KMS-11 (cell line): ENCODE results near the gene ENOX2.

Experiments
- H2AFZ ChIP-seq: fragments of 200-600 bp; sonication (generic); 2 replicates; pipeline ENCODE4 v1.6.1; 2016; ENCODE audit warnings: antibody characterized with exemption, mixed run types, low read depth
- H3K27ac ChIP-seq: fragments of 200-600 bp; sonication (generic); 2 replicates; pipeline ENCODE4 v1.6.1; 2016; ENCODE audit warnings: mild to moderate bottlenecking, mixed run types
- H3K27me3 ChIP-seq: fragments of 200-600 bp; sonication (generic); 2 replicates; pipeline ENCODE4 v1.6.1; 2017; ENCODE audit warnings: mild to moderate bottlenecking, low read depth, mixed run types, moderate library complexity; ENCODE audit not compliant: insufficient read depth
- H3K36me3 ChIP-seq: fragments of 200-600 bp; sonication (generic); 2 replicates; pipeline ENCODE4 v1.6.1; 2017; ENCODE audit warnings: mild to moderate bottlenecking, mixed run types; ENCODE audit not compliant: insufficient read depth
- H3K4me1 ChIP-seq: fragments of 200-600 bp; sonication (generic); 2 replicates; pipeline ENCODE4 v1.6.1; 2016; ENCODE audit warnings: mild to moderate bottlenecking, low read depth, mixed run types; ENCODE audit not compliant: poor library complexity, severe bottlenecking
- H3K4me2 ChIP-seq: fragments of 200-600 bp; sonication (generic); 2 replicates; pipeline ENCODE4 v1.7.0; 2016; ENCODE audit warnings: mild to moderate bottlenecking, mixed run types
- H3K4me3 ChIP-seq: fragments of 200-600 bp; sonication (generic); IDR thresholded peaks from 2 replicates; pipeline ENCODE4 v1.6.1; 2017; ENCODE audit warnings: low read depth, low read length, mixed read lengths; ENCODE audit not compliant: insufficient read depth
- H3K79me2 ChIP-seq: fragments of 200-600 bp; sonication (generic); 2 replicates; pipeline ENCODE4 v1.6.1; 2016; ENCODE audit warnings: low read depth, mixed run types; ENCODE audit not compliant: insufficient read depth
- H3K9ac ChIP-seq: fragments of 200-600 bp; sonication (generic); 2 replicates; pipeline ENCODE4 v1.6.1; 2016; ENCODE audit warnings: mild to moderate bottlenecking, mixed run types
- H4K20me1 ChIP-seq: fragments of 200-600 bp; sonication (generic); 2 replicates; pipeline ENCODE4 v1.6.1; 2016; ENCODE audit warnings: mild to moderate bottlenecking, mixed run types; ENCODE audit not compliant: insufficient read depth
- TF ChIP-seq, protein P1 (sequence below): fragments of 200-600 bp; sonication (generic); conservative IDR thresholded peaks from 2 replicates; pipeline ENCODE4 v1.6.1; 2017; ENCODE audit warnings: low read depth, mild to moderate bottlenecking, antibody characterized with exemption, low read length, moderate library complexity, mixed read lengths

Gene ENOX2

DNA sequence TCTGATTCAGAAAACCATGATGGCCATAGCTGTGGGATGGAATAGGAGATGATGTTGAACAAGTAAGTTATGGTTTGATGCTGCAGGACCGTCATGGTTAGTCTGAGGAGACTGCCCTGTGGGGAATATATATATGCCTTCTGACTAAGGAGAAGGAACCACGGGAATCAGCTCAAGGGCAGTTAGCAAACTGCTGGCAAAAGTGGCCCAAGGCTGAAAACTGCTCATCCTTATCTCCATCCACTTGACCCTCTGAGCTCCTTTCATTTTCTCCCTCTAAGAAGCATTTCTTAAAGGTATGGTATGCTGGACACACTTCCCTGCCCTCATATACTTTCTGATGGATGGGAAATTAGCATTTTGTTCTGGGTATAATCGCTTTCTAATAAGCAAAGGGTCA is 161.9 kb downstream of the ENOX2 start:
- no peaks in the 10 kb centered on the region for H3K27me3 ChIP-seq
- no peak overlapping the region for H3K4me2 ChIP-seq
- no peaks in the 10 kb centered on the region for H3K36me3 ChIP-seq
- TF ChIP-seq, protein P1, sequence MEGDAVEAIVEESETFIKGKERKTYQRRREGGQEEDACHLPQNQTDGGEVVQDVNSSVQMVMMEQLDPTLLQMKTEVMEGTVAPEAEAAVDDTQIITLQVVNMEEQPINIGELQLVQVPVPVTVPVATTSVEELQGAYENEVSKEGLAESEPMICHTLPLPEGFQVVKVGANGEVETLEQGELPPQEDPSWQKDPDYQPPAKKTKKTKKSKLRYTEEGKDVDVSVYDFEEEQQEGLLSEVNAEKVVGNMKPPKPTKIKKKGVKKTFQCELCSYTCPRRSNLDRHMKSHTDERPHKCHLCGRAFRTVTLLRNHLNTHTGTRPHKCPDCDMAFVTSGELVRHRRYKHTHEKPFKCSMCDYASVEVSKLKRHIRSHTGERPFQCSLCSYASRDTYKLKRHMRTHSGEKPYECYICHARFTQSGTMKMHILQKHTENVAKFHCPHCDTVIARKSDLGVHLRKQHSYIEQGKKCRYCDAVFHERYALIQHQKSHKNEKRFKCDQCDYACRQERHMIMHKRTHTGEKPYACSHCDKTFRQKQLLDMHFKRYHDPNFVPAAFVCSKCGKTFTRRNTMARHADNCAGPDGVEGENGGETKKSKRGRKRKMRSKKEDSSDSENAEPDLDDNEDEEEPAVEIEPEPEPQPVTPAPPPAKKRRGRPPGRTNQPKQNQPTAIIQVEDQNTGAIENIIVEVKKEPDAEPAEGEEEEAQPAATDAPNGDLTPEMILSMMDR: no peak
- H3K4me1 ChIP-seq: no peaks in the 10 kb centered on the region
- H4K20me1 ChIP-seq: no peaks in the 10 kb centered on the region
- no peak overlapping the region for H3K9ac ChIP-seq
- no peaks in the 10 kb centered on the region for H3K79me2 ChIP-seq
- H3K4me3 ChIP-seq: no peak overlapping the region
- no peak overlapping the region for H2AFZ ChIP-seq
- no peak overlapping the region for H3K27ac ChIP-seq

DNA sequence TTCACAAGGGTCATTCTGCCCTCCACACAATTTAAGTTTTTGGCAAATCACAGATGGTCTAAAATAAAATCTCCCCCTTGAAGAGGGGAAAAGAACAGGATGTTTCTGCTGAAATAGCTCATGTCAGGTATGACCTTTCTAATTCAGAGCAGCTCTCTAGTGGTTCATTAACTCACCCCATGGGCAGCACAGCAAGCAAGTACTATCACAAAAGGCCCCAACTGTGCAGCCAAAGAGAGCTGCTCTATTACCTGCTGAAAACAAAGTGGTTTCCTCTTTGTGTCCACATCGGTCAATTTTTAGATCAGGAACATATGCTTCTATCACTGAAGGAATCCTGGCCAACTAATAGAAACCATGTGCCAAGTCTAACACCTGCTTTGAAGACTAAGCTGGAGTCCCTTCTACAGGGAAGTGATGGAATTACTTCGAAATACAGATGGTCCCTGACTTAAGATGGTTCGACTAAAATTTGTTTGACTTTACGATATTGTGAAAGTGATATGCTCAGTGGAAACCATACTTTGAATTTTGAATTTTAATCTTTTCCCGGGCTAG is 164.3 kb downstream of the ENOX2 start:
- no peaks in the 10 kb centered on the region for H4K20me1 ChIP-seq
- no peaks in the 10 kb centered on the region for H3K36me3 ChIP-seq
- no peak overlapping the region for H3K4me3 ChIP-seq
- H3K4me1 ChIP-seq: no peaks in the 10 kb centered on the region
- no peaks in the 10 kb centered on the region for H3K27me3 ChIP-seq
- H3K27ac ChIP-seq: no peak overlapping the region
- H3K9ac ChIP-seq: no peak overlapping the region
- TF ChIP-seq, protein P1: no peak
- H3K79me2 ChIP-seq: no peaks in the 10 kb centered on the region
- no peak overlapping the region for H2AFZ ChIP-seq
- no peak overlapping the region for H3K4me2 ChIP-seq

DNA sequence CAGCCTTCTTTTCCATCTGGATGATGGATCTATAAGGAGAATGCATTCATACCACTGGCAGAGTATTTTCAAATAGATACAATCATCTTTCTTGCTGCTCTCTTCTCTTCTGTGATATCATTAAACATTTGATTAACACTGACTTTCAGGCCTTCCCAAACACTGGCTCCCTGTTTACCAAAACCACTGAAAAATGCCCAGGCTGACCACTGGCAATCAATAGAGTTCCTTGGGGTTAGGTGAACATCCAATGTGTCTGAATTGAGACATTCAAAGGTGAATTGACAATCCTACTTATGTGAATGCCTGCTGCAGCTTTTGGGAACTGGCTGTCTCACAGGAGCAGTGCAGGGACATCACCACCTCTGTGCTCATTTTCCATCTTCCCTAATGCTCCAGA is 168.3 kb downstream of the ENOX2 start:
- Histone ChIP-seq H3K27me3 (no peaks in the 10 kb centered on the region), H3K9ac (no peak overlapping the region), H4K20me1 (no peaks in the 10 kb centered on the region), H3K4me1 (no peaks in the 10 kb centered on the region), H3K27ac (no peak overlapping the region), H3K79me2 (no peaks in the 10 kb centered on the region), H2AFZ (no peak overlapping the region), H3K36me3 (no peaks in the 10 kb centered on the region), H3K4me3 (no peak overlapping the region), H3K4me2 (no peak overlapping the region)
- TF ChIP-seq, protein P1: no peak

DNA sequence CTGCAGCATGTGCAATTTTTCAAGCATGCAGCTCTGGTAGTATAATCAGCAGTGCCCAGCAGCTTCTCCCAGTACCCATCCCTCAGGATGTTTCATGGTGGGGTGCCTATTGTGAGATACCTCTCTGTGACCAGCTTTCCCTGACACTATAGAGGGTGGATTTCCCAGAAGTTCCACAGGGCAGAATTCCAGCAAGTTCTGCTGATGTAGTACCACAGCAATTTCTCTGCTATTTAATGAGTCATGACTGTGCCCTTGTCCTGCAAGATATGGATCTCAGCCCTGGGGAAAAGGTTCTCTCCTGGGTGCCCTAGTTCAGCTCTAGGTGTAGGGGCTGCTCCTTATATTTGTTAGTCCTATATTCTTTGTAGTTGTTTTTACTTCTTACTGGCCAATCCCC is 174.8 kb downstream of the ENOX2 start:
- Histone ChIP-seq H2AFZ (no peak overlapping the region), H3K4me2 (no peak overlapping the region), H3K79me2 (no peaks in the 10 kb centered on the region), H3K27me3 (no peaks in the 10 kb centered on the region), H3K4me1 (no peaks in the 10 kb centered on the region), H3K27ac (no peak overlapping the region), H4K20me1 (no peaks in the 10 kb centered on the region), H3K9ac (no peak overlapping the region), H3K36me3 (no peaks in the 10 kb centered on the region), H3K4me3 (no peak overlapping the region)
- TF ChIP-seq, protein P1: no peak

DNA sequence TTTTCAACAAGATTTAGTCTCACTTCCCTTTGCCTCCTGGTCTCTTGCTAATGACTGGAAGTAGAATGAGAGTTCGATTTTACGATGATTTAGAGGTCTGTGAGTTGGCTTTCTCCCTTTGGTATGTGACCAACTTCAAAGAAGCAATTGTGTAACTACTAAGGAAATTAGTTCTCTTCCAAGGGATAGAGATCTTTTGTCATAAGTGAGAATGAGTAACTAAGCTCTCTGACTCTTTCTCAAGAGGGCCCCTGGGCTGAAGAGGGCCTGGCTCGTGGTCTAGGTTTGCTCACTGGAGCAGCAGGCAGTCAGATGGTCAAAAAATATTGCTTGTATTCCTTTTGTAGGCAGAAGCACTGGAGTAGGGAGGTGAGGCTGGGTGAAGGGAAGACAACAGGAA is 176.3 kb downstream of the ENOX2 start:
- H3K4me3 ChIP-seq: no peak overlapping the region
- no peaks in the 10 kb centered on the region for H3K4me1 ChIP-seq
- no peaks in the 10 kb centered on the region for H4K20me1 ChIP-seq
- no peaks in the 10 kb centered on the region for H3K79me2 ChIP-seq
- no peaks in the 10 kb centered on the region for H3K36me3 ChIP-seq
- no peak overlapping the region for H3K27ac ChIP-seq
- no peak overlapping the region for H3K4me2 ChIP-seq
- no peaks in the 10 kb centered on the region for H3K27me3 ChIP-seq
- no peak overlapping the region for H3K9ac ChIP-seq
- H2AFZ ChIP-seq: no peak overlapping the region
- TF ChIP-seq, protein P1: no peak
